Left ventricle myocardium superior (tissue), 1 donor: Measurements from ENCODE around the gene RHOT1. TPM values are rescaled to one million over a fixed set of nuclear protein-coding genes. Genes with fewer than 3 reads are reported as not detected.
A peak's percentile ranks its signal among the peaks of the same experiment; 100 is the strongest.
"Not testable (repeated sequence)": the region's sequence is repeated elsewhere in the genome, so short reads cannot be mapped to it uniquely, and the experiment has no call there.

Experiments
- ATAC-seq: fragments of 200-7000 bp; cut with Tn5 transposase; one replicate; pipeline ENCODE4 v1.9.1; 2020; ENCODE audit warnings: mild to moderate bottlenecking, moderate library complexity
- DNase-seq: peaks from one replicate; pipeline ENCODE4 v3.0.0-alpha.2; 2020
- intact Hi-C: fragments of 100-400 bp; cut with micrococcal nuclease; formaldehyde crosslinking; loops from one replicate; pipeline ENCODE4 v1.11.0; 2022
- total RNA-seq: library from RNA; stranded (reverse); fragmentation: NEBNext Ultra II Directional; extraction: Animal tissue kit (Norgen Biotek cat#: 25700); gene quantifications from one replicate; pipeline ENCODE4 v1.2.1, GENCODE V29; 2021
- donor health status: DM: no; HTN: yes; CAD: no; lungs with severe emphysema.

Gene RHOT1
- total RNA-seq, 1 donor from 2014 or later, result 77.3 TPM

DNA sequence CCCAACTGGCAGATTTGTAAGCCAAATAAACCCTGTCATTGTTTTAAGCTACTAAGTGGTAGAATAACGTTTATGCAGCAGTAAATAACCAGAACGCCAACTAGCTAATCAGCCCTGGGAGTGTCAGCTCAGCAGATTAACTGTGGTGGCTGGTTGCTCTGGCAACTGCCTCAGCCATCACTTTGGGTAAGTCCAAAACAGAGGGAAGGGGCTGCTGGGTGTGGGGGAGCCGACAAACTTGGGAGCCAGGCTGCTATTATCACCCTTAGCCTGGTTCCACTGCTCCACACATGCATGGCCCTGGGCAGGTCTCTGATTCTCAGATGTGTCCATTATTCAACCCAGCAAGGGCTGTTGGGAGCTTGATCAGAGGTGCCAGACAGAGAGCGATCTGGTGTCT lies 22.2 kb upstream of the RHOT1 start:
- ATAC-seq (no peak), DNase-seq (no peak)
- intact Hi-C loops, result no loop called here

DNA sequence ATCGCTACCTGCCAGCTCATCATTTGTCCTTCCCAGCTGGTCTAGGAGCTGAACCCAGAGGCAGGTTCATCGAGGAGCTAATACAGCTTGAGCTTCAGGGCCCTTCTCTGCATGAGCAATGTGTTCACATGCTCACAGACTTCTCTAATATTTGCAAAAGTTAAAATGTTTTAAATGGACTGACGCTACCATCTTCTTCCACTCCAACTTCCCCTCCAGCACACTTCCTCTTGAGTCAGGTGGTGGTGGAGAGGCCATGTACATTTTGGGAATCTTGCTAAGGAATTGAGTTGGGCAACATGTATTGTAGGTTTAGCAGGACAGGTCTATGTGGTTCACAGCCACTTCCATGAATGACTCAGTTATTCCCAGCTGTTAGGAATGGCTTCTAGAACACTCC lies 21.6 kb upstream of the RHOT1 start:
- DNase-seq, result no peak
- no peak for ATAC-seq
- intact Hi-C loops, result no loop called here

- no peak for ATAC-seq
- intact Hi-C loops, result no loop called here
- no peak for DNase-seq
Observed at GRCh38 chr17:32123782-32124181, 18.5 kb upstream of the RHOT1 start.

GRCh38 chr17:32124985-32125847 lies 17.1 kb upstream of the RHOT1 start:
- intact Hi-C loops, result no loop called here
- ATAC-seq (no peak), DNase-seq (no peak)

DNA sequence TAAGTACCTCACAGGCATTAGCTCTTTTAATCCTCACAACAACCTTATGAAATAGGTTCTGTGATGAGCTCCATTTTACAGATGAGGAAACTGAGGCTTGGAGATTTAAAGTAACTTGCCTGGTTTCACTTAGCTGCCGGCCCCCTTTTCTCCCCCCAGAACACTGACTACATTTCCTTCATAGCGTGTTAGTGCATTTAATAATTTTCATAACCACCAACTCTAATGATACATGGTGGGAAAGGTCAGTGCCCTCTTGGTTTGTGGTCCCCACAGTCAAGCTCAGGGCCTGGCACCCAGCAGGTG lies 16.5 kb upstream of the RHOT1 start:
- intact Hi-C loops, result no loop called here
- ATAC-seq (no peak), DNase-seq (no peak)

GRCh38 chr17:32126325-32126724 lies 16.0 kb upstream of the RHOT1 start:
- DNase-seq, result no peak
- no peak for ATAC-seq
- intact Hi-C loops, result no loop called here

DNA sequence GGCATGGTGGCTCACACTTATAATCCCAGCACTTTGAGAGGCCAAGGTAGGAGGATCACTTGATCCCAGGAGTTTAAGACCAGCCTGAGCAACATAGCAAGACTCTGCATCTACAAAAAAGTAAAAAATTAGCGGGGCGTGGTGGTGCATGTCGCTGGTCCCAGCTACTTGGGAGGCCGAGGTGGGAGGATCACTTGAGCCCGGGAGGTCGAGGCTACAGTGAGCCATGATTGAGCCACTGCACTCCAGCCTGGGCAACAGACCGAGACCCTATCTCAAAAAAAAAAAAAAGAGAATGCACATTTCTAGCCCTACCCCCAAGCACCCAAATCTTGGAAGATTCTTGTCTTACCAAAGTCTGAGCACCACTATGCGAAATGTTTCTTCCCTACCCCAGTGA lies 15.6 kb upstream of the RHOT1 start:
- ATAC-seq, result no peak
- intact Hi-C loops, result no loop called here
- no peak for DNase-seq

- intact Hi-C loops, result no loop called here
- DNase-seq (peak; percentile 89), ATAC-seq (peak; percentile 98)
Observed at GRCh38 chr17:32127158-32127897, 15.0 kb upstream of the RHOT1 start.

DNA sequence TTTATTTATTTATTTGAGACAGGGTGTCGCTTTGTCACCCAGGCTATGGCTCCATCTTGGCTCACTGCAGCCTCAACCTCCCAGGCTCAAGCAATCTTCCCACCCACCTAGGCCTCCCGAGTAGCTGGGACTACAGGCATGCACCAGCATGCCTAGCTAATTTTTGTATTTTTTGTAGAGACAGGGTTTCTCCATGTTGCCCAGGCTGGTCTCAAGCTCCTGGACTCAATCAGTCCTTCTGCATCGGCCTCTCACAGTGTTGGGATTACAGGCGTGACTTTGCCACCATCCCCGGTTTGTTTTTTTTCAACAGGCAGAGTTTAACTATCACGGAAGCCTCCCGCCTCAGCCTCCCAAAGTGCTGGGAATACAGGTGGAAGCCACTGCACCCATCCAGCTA lies 13.8 kb upstream of the RHOT1 start:
- intact Hi-C loops, ATAC-seq, DNase-seq: not testable (repeated sequence)

- peak; percentile 58 for DNase-seq
- intact Hi-C loops, ATAC-seq: not testable (repeated sequence)
Observed at GRCh38 chr17:32135497-32136117, 6.7 kb upstream of the RHOT1 start.

DNA sequence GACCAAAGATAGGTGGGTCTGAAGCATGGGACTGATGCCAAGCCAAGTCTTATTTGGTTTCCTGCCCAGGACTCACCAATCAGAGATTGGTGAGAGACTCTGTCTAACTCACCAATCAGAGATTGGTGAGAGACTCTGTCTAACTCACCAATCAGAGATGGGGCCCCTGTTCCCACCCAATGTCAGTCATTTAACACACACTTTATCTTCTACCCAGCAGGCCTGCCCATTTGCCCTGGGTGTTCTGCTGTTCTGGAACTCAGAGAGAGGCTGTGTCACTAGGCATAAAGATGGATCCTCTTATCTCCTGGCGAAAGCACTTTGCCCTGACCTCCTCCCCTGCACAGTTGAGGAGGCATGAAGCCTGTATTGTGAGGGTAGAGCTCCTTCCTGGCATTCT lies 5.4 kb upstream of the RHOT1 start:
- ATAC-seq, result no peak

DNA sequence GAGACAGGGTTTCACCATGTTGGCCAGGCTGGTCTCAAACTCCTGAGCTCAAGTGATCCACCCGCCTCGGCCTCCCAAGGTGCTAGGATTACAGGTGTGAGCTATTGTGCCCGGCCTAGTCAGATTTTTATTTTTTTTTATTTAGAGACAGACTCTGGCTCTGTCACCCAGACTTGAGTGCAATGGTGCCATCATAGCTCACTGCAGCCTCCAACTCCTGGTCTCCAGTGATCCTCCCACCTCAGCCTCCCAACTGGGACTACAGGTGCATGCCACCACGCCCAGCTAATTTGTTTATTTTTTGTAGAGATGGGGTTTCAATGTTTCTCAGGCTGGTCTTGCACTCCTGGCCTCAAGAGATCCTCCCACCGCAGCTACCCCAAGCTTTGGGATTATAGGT lies 2.8 kb upstream of the RHOT1 start:
- DNase-seq, intact Hi-C loops, ATAC-seq: not testable (repeated sequence)

More for the DNA sequence above, 5.4 kb upstream of the RHOT1 start:
- intact Hi-C loops, result no loop called here
- DNase-seq, result no peak

GRCh38 chr17:32141258-32141657 lies 1.0 kb upstream of the RHOT1 start:
- ATAC-seq (peak; percentile 80), DNase-seq (no peak)
- intact Hi-C loops, result no loop called here

DNA sequence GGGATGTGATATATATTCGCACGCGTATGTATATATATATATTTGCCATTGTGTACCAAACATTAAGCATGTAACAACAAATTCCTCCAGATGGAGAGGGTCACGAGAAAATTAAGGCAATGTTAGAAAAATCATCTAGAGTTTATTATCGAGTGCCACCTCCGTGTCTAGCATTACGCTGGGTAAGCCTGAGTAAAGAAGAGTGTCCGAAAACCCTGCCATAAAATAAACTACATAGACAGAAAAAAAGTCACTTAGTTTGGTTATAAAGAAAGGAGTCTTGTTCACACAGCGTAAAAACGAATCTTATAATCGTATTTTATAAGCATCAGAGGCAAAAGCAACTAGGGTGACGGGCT lies 644 bp upstream of the RHOT1 start:
- peak; percentile 4 for ATAC-seq
- no peak for DNase-seq
- intact Hi-C loops, result no loop called here

- intact Hi-C loops, result no loop called here
Observed at GRCh38 chr17:32142857-32143526, 690 bp downstream of the RHOT1 start.

DNA sequence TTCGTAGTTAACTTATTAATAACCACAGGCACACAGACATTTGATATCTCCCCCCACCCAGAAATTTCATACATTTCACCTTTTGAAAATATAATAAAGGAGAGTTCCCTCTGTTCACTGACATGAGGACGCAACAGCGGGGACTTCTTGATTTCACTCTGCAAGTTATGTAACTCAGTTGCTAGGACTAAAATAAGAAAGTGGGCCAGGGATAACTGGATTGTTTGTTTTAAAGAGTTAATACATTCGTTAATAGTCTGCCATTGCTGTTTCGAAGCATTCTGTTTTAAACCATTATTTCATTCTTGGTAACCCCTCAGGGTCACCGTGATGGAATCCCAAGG lies 1.2 kb downstream of the RHOT1 start:
- DNase-seq (no peak), ATAC-seq (no peak)
- intact Hi-C loops, result no loop called here

More at GRCh38 chr17:32142857-32143526, 690 bp downstream of the RHOT1 start:
- DNase-seq (peak; percentile 63), ATAC-seq (peak; percentile 45)

- ATAC-seq, intact Hi-C loops, DNase-seq: not testable (repeated sequence)
Observed at GRCh38 chr17:32144442-32144841, 2.1 kb downstream of the RHOT1 start.

GRCh38 chr17:32148351-32148750 lies 6.0 kb downstream of the RHOT1 start:
- no peak for ATAC-seq
- intact Hi-C loops, result no loop called here

GRCh38 chr17:32150358-32150757 lies 8.1 kb downstream of the RHOT1 start:
- no peak for DNase-seq
- intact Hi-C loops, result no loop called here
- ATAC-seq, result no peak

More at GRCh38 chr17:32148351-32148750, 6.0 kb downstream of the RHOT1 start:
- DNase-seq, result no peak

DNA sequence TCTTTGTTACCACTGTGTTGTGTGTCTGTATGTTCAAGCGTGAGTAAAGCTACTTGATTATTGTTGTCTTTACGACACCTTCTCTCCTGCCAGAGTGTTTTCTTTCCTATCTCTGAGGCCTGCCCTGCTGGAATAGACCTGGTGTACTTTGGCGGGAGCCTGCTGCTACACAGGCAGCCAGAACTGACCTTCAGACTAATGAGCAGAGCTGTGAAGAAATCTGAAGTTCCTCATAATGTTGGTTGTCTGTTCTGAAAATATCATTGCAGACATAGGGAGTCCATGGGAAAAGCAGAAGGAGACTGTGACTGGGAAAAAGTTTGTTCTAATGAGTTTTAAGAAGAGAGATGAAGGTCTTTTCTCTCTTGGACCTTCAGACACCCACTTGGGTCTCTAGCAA lies 9.8 kb downstream of the RHOT1 start:
- intact Hi-C loops, result no loop called here
- DNase-seq (peak; percentile 43), ATAC-seq (peak; percentile 91)
